Omental fat pad (tissue), 4 donors: ENCODE data around the gene CCDC191. TPM values are rescaled to one million over a fixed set of nuclear protein-coding genes. Genes with fewer than 3 reads are reported as not detected.

Source experiments
- ATAC-seq: fragments of 150-250 bp; one replicate; pipeline ENCODE4 v1.9.1; 2016; ENCODE audit warnings: mild to moderate bottlenecking, moderate library complexity; ENCODE audit not compliant: low FRiP score
- DNase-seq: peaks from one replicate; pipeline ENCODE4 v3.0.0-alpha.2; 2019; ENCODE audit warnings: low spot score
- total RNA-seq, 4 donors: library from RNA; depleted of rRNA; stranded (reverse); fragments of >200 nt; gene quantifications; one replicate each; pipeline ENCODE4 v1.1.0, GENCODE V29; 2016
- TF ChIP-seq, protein P1 (sequence below), 3 donors: fragments of 450-650 bp; IDR thresholded peaks; one replicate each; pipeline ENCODE4 v1.5.1; 2016 to 2017; ENCODE audit warnings: antibody characterized with exemption in 3 of 3, mild to moderate bottlenecking in 3 of 3, moderate library complexity in 2 of 3

The CCDC191 gene
- total RNA-seq, 4 donors from 2014 or later = 1.9 to 3.3 (median 2.4) TPM

DNA sequence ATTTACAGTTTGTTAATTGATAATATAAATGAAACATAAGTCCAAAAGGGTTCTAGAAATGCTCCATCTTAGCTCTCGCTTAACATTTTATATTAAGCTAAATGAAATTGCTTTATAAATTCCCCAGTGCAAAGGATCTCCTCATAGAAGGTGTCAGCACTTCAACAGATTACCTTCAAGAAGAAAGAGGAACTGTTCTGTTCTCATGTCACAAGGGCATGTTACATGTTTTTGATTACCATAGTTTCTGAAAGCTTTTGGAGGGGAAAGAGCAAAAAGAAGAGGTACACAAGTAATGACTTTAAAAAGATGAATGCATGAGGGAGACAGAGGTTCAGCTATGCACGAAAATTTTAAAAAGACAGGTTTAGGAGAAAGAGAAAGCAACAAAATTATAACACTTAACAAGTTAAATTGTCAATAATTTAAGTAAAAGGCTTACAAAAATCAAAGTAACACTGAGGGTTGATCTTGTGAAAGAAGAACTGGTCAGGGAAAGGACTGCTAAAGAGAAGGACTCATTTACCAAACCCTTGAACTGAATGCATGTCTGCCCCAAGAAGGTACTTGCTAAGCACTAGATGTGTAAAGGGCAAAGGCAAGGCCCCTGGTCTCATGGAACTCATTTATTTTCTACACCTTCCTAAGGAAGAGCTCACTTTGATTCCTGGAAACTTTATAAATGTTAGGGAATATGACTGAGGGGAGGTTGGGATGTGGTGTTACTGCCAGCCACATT, 45.1 kb downstream of the CCDC191 start:
- no peak for ATAC-seq
- no peak for DNase-seq
- TF ChIP-seq, protein P1, sequence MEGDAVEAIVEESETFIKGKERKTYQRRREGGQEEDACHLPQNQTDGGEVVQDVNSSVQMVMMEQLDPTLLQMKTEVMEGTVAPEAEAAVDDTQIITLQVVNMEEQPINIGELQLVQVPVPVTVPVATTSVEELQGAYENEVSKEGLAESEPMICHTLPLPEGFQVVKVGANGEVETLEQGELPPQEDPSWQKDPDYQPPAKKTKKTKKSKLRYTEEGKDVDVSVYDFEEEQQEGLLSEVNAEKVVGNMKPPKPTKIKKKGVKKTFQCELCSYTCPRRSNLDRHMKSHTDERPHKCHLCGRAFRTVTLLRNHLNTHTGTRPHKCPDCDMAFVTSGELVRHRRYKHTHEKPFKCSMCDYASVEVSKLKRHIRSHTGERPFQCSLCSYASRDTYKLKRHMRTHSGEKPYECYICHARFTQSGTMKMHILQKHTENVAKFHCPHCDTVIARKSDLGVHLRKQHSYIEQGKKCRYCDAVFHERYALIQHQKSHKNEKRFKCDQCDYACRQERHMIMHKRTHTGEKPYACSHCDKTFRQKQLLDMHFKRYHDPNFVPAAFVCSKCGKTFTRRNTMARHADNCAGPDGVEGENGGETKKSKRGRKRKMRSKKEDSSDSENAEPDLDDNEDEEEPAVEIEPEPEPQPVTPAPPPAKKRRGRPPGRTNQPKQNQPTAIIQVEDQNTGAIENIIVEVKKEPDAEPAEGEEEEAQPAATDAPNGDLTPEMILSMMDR (IDR thresholded peaks at IDR 0.05) = no peak

DNA sequence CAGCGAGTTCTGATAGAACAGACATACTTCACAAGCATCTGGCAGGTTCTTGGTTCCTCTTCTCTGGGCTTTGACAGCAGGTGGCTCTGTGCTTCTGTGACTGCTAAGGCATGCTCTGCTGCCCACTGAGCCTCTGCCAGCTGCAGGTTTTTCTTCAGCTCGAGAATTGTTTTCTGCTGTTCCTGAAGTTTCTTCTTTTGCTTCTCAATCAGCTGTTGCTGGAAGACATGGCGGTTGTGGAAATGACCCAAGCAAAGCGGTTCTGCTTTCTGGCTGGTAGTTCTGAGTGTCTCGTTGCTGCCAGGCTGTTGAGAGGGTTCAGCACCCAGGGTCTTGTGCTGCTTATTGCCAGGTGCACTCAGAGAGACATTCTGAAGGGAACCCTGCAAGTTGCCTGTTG, 50.8 kb downstream of the CCDC191 start:
- no peak for ATAC-seq
- no peak for DNase-seq
- TF ChIP-seq, protein P1 (IDR thresholded peaks at IDR 0.05) = no peak

DNA sequence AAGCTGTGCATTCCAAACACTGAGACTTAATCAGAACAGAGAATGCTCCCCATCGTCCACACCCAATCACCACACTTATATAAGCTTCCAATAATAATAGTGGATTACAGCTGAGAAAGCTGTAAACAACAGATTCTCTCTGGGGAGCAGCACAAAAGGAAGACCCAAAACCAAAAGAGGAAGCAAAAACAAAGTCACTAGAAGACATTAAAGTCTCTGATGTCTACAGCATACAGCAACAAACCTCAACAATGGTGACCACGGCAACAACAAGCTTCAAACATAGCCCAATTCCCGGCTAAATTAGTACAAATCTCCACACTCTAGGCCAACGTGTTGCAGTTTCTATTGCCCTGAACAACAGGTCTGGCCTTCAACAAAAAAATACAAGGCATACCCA, 70.8 kb downstream of the CCDC191 start:
- DNase-seq (no peak), ATAC-seq (no peak)
- TF ChIP-seq, protein P1 (IDR thresholded peaks at IDR 0.05) = no peak

DNA sequence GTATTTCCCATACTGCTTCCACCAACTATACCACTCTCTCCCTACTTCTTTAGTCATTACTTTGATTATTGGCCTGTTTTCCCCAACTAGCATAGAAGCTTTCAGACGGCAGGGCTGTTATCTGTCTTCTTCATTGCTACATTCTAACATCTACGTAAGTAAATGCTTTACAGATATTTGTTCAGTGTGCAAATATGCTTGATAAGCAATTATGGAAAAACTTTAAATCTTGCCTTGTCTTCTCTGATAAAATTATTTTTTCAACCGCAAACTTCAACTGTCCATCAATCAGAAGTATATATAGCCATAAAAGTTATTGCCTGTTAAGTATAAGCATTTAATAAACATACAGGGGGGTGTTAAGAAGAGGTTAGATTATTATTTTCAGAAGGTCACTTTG, 72.8 kb downstream of the CCDC191 start:
- ATAC-seq = no peak
- TF ChIP-seq, protein P1 (IDR thresholded peaks at IDR 0.05) = no peak

DNA sequence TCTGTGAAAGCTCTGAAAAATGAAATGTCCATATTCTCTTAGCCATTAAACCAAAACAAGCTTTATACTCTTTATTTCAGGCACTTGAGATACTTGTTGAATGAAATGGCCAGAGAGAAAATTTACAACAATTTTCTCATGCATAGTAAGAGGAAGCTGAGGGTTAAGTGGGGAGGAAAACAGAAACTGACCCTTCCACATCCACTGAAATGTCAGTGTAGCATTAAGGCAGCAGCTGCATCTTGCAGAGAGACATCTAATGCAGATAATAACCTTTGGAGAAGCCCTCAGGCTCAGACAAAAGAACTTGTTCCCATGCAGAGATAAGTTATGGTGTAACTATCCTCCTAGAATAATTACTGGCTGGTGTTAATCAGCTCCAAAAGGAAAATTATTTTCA, 74.5 kb downstream of the CCDC191 start:
- TF ChIP-seq, protein P1 (IDR thresholded peaks at IDR 0.05) = no peak
- no peak for DNase-seq
- no peak for ATAC-seq

More for the DNA sequence above, 72.8 kb downstream of the CCDC191 start:
- no peak for DNase-seq

DNA sequence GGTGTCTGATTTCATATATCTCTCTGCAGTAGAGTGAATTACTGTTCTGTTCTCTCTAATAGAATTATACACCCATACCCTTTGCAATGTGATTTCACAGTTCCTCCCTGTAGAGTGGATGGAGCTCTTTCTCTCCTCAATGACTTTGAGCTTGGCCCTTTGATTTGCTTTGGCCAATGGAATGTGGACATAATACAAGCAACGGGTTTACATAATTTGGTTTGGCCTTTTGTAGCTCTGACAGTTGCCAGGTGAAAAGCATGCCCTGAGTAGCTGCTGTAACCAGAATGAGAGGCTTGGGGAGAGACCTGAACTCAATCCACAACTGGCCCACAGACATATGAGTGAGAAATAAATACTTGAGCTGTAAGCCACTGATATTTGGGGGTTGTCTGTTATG, 76.4 kb downstream of the CCDC191 start:
- TF ChIP-seq, protein P1 (IDR thresholded peaks at IDR 0.05) = no peak
- DNase-seq (no peak), ATAC-seq (no peak)

DNA sequence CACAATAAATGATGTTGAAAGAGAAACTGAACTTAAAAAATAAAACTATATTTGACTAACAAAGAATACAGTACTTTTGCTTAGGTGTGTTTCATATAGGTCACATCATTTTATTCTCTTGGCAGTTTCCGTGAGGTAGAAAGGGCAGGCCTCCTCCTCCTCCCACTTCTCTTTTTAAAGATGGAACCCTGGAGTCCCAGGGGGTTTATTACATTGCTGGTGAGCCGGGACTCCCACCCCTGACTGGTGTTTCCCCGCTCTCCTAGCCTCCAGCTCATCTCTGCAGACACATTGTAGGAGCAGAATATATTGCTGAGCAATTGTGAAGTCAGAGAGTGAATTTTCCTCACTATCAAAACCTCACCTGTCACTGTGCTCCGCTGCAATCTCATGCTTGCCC, 78.5 kb downstream of the CCDC191 start:
- no peak for DNase-seq
- no peak for ATAC-seq
- TF ChIP-seq, protein P1 (IDR thresholded peaks at IDR 0.05) = no peak
